HUDEP-2 (cell line): Measurements from ENCODE around the gene XRCC3.

Experiments used
- DNase-seq, 76 experiments: peaks; one replicate each; lab custom pipeline; 2025; ENCODE audit not compliant: unreplicated experiment in 76 of 76; lab: John Stamatoyannopoulos, UW

Gene XRCC3

GRCh38 chr14:103739466-103739792, 24.2 kb upstream of the XRCC3 start:
- DNase-seq: no peak

- DNase-seq: no peak
Observed at GRCh38 chr14:103738701-103739451, 23.6 kb upstream of the XRCC3 start.

DNA sequence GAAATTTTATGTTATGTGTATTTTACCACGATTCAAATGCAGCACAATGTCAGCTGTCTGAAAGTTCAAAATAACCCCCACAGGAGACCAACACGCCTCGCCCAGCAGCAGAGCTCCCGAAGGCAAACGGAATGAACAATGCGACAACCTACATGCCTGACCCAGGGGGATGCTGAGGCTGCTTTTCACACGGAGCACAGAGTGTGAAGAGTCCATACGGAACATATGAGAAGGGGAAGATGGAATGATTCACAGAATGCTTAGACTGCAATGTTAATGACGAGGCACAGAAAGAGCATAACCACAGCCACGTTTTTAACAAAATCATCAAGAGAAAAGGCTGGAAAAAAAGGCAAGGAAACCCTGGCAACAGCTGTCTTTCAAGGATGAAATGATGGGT, 22.9 kb upstream of the XRCC3 start:
- DNase-seq: no peak

DNA sequence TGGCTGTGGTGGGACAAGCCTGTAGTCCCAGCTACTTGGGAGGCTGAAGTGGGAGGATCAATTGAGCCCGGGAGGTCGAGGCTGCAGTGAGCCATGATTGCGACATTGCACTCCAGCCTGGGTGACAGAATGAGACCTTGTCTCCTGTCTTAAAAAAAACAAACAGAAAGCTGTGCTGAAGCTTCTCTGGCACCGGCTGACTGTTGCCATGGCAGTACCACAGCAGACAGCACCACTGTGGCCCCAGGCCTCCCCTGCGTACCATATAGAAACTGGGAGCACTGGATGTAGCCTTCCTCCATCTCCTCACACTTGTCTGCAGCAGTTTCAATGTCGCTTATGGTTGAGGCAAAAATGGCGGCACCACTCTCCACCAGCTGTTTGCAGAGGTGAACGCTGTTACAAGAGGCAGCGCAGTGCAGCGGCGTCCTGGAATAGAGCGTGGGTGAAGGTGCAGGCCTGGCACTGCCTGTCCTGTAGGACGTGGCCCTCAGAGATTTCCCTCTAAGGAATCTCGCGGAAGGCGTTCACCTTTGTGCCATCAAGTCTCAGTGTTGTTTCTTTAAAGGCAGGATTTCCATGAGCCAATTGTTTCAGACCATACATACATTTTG, 22.3 kb upstream of the XRCC3 start:
- no peak for DNase-seq

GRCh38 chr14:103736546-103737431, 21.5 kb upstream of the XRCC3 start:
- no peak for DNase-seq

DNA sequence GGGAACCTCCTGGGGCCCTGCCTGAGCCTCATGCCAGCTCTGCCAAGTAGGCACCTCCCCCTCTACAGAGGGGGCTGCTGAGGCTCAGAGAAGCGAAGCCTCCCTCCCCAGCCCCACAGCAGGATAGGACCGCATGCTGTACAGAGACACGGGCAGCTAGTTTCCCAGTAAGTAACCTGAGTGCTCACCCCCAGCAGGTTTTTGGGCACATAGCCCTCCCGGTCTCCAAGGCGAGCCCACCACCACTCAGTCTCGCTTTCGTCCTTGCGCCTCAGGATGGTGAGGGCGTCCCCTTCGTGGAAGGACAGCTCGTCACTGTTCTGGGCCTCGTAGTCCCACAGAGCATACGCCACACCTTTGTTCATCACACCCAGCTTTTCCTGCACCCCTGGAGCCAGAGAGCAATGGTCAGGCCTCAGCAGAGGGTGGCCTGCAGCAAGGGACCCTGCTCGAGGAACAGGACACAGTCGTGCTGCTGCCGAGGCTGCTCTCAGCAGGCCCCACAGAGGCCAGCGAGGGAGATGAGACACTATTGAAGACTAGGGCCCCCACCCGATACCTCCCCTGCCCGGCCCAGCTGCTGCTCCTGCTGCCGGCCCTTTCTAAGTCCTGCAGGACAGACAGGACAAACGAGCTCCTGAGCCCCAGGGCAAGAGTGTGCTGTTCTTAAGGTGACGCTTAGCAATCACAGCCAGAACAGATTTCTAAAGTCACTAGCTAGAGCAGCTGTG, 20.7 kb upstream of the XRCC3 start:
- DNase-seq: no peak

GRCh38 chr14:103735439-103735814, 20.2 kb upstream of the XRCC3 start:
- peak in 1 of 76 experiments; percentile 15 for DNase-seq

- DNase-seq: no peak
Observed at GRCh38 chr14:103735022-103735421, 19.8 kb upstream of the XRCC3 start.

- no peak for DNase-seq
Observed at GRCh38 chr14:103734081-103734888, 19.0 kb upstream of the XRCC3 start.

GRCh38 chr14:103733651-103734050, 18.4 kb upstream of the XRCC3 start:
- no peak for DNase-seq

DNA sequence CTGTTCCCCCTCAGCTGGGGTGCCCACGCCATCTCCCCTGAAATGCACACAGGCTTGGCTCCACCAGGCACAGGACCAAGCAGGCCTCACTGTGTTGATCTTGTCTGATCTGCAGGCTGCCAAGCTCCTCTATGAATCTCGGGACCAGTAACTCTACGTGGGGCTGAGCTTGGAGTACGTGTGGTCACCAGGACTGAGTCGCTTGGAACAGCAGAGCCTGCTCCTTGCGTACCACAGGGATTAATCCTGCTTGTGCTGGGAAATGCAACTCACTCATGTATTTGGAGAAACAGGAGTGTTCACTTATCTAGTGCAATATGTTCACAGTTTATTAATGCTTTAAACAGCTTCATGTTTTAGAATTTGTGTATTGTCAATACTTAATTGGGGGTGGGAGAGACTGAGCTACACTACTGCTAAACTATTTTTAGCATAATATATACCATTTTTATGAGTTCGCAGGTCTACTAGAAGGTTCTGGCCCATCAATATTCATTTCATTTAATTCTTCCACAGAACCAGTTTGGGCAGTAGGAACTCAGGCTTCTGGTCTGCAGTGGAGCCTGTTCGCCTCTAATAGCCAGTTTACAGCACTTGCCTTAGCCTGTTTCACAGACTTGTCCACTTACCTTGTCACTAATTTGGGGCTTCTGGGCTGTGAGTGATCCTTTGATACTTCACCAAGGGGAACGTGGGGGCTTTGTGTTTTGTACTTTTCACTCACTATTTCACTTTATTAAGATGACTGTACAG, 17.8 kb upstream of the XRCC3 start:
- no peak for DNase-seq

- no peak for DNase-seq
Observed at GRCh38 chr14:103731916-103732867, 16.9 kb upstream of the XRCC3 start.

- DNase-seq: no peak
Observed at GRCh38 chr14:103731481-103731880, 16.2 kb upstream of the XRCC3 start.

- peak in 75 of 76 experiments; percentile 57 to 99 (median 95) for DNase-seq
Observed at GRCh38 chr14:103730490-103731035, 15.3 kb upstream of the XRCC3 start.

- DNase-seq: peak in 4 of 76 experiments; percentile 12 to 33 (median 20)
Observed at GRCh38 chr14:103729496-103730448, 14.5 kb upstream of the XRCC3 start.

DNA sequence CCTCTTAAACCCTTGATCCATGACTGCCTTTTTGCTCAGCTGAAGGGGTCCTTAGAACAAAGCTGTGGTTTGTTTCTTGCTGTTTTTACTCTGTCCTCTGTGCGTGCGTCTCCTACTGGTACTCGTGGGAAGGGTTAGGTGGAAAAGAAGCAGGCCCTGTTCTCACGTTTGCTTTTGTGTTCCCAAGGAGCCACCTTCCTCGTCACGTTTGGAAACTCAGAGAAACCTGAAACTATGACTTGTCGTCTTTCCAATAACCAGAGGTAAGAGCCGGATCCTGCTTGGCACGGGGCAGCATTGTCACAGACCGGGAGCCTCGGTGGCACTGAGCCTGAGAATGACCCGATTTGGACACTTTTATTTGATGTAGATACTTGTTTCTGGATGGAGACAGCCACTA, 13.5 kb upstream of the XRCC3 start:
- no peak for DNase-seq

- DNase-seq: no peak
Observed at GRCh38 chr14:103728141-103728540, 12.9 kb upstream of the XRCC3 start.
